Left hindlimb (tissue), 1 donor: Measurements from ENCODE around the gene PGC.
A peak's percentile ranks its signal among the peaks of the same experiment; 100 is the strongest.

Source experiments
- DNase-seq: peaks from one replicate; pipeline ENCODE4 v3.0.0-alpha.2; 2018

Gene PGC

GRCh38 chr6:41693281-41694240 lies 53.6 kb downstream of the PGC start:
- no peak for DNase-seq

- DNase-seq, result no peak
These were observed 54.5 kb downstream of the PGC start for GRCh38 chr6:41692730-41693129.

- no peak for DNase-seq
These were observed 55.0 kb downstream of the PGC start for GRCh38 chr6:41692080-41692675.

- no peak for DNase-seq
These were observed 55.6 kb downstream of the PGC start for GRCh38 chr6:41691426-41692079.

- DNase-seq, result peak; percentile 28
These were observed 56.5 kb downstream of the PGC start for GRCh38 chr6:41690541-41691330.

- DNase-seq, result peak; percentile 22
These were observed 57.8 kb downstream of the PGC start for GRCh38 chr6:41689171-41690008.

- DNase-seq, result peak; percentile 27
These were observed 58.8 kb downstream of the PGC start for GRCh38 chr6:41688256-41688965.

GRCh38 chr6:41687501-41688175 lies 59.6 kb downstream of the PGC start:
- DNase-seq, result peak; percentile 18
